ENCODE data around the gene FRMD4A.
"Not testable (repeated sequence)": the region's sequence is repeated elsewhere in the genome, so short reads cannot be mapped to it uniquely, and the experiment has no call there.

FRMD4A gene

DNA sequence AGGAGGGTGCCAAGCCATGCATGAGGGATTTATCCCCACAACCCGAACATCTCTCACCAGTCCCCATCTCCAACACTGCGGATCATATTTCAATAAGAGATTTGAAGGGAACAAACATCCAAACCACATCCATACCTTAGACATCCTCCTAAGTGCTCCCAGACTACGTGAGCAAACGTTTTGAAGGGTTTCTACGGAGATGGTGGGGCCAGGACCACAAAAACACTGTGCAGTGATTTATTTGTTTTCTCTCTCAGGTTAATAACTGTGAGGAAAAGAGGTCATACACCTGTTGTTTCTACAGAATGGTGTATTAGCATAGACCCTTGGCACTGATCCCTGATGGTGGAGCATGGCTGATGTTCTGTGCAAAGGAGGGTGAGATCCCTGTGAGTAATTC is 277.8 kb downstream of the FRMD4A start:
- DNase-seq (ENCODE audit: low read depth): no peak

DNA sequence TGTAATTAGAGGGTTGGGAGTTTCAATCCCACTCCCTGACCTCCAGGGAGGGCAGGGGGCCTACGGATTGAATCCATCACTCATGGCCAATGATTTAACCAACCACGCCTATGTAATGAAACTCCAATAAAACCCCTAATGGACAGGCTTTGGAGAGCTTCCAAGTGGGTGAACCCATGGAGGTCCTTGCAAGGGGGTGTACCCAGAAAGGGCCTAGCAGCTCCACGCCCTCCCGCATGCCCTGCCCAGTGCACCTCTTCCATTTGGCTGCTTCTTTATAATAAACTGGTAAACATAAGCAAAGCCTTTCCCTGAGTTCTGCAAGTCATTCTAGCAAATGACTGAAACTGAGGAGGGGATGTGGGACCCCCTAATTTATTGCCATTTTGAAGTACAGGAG is 280.1 kb downstream of the FRMD4A start:
- no peak for DNase-seq (ENCODE audit: low read depth)

DNA sequence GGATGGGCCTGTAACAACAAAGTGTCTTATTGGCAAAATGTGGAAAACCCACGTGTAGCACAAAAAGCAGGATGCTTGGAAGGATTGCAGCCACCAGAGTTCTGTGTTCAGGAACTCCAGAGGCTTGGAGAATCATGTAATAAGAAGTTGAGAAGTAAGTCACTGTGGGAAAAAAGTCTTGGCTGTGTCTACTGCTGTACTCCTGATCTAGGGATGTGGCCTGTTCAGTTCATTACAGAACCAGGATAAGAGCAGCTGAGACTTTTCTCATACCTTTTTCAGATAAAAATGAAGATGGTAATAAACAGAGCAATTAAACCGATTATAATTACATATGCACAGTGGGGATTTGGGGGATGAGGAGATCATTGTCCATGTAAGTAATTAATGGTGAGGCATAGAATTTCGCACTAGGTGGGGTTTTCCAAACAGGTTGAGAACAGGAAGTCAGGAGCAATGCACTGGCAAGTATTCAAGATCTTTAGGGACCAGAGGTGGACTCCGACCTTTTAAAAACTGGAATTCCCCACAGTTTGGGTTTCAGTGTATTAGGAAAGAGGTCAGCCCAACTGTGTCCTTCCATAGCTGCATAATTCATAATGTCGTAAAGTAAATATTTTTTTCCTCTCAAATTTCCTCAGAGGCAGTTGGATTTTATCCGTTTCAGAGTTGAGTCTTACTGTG is 281.7 kb downstream of the FRMD4A start:
- no peak for DNase-seq (ENCODE audit: low read depth)

DNA sequence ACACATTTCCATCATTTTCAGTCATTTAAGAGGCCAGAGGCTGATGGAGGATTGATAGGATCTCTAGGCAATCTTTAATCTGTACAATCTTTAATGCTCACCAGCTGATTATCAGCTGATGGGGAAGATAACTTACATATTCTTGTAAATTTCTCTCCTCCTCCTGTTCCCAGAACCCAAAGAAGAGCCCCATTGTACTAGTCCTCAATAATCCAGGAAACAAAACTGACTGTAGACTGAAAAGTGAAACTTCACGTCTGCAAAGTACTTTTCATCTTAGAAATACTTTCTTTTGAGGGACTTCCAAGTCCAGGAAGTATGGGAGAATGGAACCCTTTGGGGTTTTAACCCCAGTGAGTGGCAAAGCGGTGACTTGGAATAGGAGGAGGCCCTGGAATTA is 283.3 kb downstream of the FRMD4A start:
- DNase-seq (ENCODE audit: low read depth): no peak

DNA sequence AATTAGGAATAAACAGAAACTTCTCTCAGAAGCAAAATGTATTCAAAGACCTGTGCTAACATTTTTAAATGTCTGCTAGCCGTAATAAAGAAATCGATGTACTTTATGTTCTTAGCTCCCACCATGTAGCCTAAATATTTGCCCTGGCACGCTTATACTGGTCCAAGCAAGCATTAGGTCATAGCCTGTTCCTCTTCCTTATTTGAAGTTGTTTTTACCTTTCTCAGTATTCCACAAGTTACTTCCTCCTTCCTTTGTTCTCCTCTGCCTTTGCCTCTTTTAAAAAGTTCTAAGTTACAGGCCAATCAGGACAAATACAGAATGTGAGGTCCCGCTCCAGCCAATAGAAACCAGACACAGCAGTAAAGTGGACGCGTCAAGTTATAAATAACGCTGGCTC is 288.7 kb downstream of the FRMD4A start:
- not testable (repeated sequence) for DNase-seq (ENCODE audit: low read depth)

DNA sequence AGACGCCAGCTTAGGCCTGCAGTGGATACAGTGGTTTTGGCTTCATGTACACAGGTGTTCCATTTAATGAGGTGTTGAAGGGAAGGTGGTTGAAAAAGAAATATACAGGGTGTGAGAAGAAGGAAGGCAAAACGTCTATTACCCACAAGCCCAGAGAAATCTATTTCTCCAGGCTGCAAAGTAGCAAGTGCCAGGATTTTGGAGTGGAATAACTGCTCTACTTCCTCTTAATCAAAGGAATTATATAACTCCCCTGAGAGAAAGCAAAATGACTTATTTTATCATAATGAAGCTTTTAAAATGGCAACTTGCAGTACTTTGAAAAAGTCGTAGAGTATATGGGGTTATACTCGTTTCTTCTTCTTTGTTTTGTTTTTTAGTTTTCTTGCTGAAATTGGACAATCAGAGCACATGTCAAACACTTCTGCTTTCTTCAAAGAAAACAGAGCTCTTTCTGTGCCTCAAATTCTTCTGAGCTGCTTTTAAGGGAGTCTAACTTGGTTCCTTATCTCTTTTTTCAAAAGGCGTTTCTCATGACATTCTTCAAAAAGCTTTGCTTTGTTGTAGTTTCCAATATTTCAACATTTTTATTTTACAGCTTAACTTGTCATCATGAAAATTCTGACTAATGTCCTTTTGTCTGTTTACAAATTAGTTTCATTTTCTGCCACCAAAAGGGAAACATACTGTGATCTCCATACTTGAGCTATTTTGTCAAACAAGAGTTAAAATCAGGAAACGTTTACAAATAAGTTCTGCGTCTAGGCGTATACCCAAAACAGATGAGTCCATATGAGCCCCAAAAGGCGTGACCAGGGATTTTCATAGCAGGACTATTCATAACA is 289.7 kb downstream of the FRMD4A start:
- no peak for DNase-seq (ENCODE audit: low read depth)

DNA sequence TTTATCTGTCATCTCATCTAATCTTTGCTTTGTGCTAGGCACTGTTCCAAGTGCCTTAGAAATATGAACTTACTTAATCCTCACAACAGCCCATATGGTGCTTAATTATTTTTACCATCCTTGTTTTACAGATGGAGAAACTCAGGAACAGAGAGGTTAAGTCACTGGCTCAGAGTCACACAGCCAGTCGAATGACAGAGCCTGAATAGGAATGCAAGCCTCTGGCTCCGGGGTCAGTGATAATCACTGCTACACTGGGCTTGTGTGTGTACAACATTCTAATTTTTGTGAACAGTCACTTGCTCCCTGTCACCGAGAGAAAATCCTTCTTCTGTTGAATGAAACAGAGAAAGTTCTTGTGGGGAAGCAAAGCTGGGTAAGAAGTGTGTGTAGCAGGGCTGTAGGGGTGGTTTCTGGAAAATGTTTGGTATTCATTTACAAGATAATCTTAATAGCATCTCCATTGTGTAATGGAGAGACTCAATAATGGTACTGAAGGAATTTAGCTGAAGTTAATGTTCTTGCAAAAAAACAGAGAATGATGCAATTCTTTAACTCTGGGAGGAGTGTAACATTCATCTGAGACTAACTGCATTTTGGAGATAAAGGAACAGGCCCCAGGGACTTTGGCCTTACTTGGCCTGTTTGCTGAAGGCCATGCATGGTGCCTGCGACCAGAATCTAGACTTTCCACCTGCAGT is 290.6 kb downstream of the FRMD4A start:
- DNase-seq (ENCODE audit: low read depth): no peak

DNA sequence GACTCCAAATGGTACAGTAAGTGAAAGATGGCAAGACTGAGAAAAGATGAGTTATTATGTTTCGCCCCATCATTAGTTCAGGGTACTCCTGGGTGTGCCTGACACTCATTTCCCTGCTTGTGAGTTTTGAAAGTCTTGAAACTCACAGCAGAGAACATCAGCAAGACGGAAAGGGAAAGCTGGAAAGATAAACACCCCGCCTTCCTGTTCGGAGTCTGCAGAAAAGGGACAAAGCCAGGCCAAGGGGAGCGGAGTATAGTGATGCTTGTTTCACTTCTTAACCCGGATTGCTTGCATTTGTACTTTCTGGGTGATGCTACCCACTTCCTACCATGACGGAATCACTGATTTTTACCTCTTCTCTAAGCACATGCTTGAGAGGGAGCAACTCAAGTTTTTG is 294.5 kb downstream of the FRMD4A start:
- DNase-seq (ENCODE audit: low read depth): no peak

DNA sequence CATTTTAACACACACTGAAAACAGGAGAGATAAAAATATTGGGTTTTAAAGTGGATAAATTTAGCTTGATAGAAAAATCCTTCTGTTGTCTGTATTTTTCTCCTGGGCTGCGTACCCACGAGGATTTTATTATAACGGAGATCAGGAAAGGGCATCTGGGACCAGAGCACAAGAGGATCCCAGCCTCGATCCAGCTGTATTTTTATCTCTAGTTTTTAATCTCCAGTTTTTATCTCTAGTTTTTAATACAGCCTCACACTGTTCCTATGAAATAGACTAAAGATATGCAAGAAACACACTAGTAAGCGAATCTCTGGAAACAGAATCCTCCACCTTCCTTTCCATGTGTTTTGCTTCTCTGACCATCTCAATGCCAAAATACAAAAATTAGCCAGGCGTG is 295.2 kb downstream of the FRMD4A start:
- no peak for DNase-seq (ENCODE audit: low read depth)

DNA sequence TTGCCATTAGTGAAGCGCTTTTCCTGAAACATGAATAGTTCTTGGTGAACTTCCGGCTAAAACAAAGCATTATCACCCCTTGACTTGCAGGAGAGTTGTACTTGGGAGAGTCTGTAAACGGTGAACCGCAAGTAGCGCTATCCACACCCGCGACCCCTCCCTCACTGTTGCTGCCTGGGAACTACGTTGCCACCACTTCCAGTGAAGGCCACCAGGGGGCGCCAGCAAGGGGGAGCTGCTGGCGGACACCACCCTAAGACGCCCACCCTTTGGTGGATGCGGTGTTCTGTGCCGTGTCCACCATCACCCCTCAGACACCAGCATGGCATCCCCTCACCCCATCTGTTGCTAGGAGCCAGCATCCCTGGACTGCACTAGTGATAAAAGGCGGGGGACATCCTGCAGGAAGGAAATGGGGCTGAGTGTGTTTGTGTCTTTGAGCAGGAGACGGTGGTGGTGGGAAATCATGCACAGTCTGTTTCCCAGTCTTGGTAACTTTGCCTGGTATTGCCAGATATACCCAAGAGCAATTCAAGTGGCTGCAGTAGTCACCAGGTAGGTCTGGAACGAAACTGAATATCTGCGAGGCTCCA is 298.2 kb downstream of the FRMD4A start:
- peak; percentile 28 for DNase-seq (ENCODE audit: low read depth)

DNA sequence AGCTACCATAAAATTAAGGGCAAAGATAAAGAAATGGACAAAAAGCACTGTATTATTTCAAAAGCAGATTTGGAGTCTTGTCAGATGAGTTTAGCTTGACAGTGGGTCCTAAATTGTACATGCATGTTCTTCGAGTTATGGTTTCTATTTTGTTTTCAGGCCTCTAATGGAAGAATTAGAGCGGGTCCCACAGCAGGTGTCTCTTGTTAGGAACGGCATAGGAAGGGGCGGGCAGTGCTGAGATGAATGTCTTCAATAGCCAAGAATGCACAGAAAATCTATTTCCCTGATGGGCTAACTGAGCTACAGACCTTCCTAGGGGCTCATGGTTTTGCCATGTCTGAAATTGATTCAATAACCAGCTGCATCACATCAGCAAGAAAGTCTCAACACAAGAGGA is 304.4 kb downstream of the FRMD4A start:
- DNase-seq (ENCODE audit: low read depth): no peak

DNA sequence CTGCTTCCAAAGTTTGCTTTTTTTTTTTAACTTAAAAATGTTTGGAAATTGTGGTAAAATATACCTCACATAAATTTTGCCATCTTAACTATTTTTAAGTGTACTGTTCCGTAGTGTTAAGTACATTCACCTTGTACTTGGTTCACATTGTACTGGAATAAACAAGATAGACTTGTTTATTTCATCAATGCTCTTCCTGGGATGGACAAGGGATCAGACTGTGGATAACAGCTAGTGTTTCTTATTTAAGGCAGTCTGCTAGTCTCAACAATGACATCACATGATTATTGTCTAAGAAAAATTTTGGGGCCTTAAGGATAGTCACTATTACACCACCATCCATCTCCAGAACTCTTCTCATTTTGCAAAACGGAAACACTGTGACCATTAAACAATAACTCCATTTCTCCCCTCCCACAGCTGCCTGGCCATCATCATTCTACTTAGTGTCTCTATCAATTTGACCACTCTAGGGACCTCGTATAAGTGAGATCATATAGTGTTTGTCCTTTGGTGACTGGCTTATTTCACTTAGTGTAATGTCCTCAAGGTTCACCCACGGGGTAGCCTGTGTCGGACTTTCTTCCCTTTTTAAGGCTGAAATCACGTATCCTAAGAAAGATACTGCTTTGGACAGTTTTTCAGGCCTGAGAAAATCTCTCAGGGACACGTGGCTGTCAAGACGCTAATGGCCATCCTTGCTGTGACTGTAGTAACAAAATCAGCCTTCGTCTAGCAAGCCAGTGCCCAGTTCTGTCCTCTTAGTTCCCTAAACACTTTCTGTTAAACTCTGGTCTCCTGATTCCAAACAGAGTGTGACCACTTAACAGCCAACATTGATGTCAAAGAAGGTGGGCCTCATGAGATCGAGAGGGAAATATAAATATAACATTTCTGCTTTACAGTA is 305.2 kb downstream of the FRMD4A start:
- DNase-seq (ENCODE audit: low read depth): no peak

DNA sequence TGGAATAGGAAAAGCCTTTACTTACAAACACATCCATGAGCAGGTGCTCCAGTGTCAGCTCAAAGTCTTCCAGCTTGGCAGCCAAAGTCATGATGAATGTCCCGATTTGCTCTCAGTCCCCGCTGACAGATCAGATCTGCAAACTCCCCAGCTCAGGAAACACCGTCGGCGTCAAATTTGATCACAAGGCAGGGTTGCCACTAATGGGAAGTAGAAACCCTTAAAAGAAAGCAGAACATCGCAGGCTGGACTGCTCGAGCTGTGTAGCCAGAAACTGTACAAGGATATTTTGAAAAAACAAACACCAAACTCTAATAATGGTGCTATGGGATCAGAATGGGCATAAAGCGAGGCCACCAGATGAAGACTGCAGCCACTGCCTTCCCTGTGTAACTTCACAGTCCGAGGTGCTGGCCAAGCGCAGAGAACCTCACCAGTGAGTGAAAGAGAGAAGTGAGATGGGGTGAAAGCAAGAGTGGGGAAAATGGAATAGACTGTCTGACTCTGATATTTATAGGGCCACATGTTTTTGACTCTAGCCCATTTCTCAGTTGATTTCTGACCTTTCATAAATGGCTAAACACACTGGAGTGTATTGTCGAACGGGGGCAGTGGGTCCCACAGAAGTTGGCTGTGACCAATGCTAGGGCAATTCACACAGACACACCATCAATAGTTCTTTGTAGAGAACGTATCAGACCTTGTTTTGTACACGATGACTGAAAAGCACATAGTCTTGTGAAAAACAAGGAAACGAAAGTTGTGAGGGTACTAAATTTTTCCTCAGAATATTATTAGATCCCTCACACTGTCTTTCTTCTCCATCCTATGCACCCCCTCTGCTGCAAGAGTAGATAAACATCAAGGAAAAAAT is 306.2 kb downstream of the FRMD4A start:
- no peak for DNase-seq (ENCODE audit: low read depth)

DNA sequence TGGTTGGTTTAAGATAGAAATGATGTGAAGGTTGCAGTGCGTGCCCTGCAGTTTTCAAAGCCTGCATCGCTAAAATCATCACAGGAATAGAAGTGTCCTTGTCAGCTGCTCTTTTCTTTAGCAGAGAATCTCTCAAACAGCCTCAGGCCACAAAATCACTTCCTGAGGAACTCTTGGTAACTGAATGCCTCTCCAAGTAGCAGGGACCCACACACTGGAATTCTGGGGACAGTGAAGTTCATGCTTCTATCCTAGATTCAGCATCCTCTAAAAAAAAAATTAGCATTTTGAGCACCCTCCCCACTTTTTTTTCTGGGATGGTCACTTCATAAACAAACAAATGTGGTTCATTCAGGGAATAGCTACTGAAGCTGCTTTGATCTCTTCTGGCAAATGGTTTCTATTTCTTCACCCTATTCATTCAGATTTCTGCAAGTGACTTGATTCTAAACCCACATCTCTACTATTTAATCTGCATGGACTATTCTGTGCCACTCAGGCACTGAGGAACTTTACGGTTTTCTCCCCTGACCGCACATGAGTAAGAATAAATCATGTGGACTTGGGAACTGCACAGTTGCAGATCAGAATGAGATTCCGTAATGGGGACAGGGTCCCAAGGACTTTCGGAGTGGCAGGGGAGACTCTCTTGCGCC is 306.9 kb downstream of the FRMD4A start:
- no peak for DNase-seq (ENCODE audit: low read depth)

DNA sequence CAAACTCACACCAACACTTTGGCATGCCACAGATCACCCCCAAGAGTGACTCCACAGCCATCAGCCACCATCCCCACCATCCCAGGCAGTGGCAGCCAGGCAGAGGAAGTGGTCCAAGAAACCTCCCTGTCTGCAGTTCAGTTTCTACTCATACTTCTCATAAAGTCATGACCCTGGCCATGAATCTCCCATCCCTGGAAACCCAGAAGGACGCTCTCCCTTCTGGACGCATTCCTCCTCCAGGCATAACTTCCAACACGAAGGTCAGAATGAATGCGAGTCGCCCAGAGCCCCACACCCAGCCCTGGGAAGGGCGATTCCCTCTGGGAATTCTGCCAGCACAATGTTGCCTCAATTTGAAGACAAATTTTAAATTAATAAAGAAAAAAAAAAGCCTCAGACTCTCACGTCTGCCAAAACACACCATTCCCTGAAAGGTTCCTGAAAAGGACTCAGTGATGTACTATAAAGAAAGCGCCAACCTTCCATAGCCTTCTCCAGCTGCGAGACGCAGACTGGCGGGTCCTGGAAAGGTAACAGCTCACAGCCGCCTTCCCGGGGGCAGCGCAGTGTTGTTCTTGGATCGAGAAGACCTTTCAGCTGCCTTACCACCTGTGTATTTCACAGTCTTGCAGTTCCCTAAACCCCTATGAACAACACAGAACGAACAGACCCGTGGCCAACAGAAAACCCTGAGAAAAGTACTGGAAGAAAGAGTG is 307.6 kb downstream of the FRMD4A start:
- DNase-seq (ENCODE audit: low read depth): no peak

DNA sequence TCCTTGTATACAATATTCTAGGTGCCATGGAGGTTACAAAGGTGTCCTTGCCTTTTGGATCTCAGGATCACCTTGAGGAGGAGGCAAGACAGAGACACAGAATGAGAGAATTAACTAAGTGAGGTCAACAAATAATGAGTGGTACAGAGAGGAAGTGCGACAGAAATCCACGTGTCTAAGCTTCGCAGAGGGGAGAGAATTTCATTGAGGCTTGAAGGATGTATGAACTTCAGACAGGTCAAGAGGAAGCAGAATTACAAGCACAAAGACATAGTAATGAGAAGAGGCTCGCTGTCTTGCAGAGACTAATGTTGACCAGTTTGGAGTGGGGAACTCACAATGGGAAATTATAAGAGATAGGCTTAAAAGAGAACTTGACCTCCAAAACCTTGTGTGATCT is 308.7 kb downstream of the FRMD4A start:
- no peak for DNase-seq (ENCODE audit: low read depth)

DNA sequence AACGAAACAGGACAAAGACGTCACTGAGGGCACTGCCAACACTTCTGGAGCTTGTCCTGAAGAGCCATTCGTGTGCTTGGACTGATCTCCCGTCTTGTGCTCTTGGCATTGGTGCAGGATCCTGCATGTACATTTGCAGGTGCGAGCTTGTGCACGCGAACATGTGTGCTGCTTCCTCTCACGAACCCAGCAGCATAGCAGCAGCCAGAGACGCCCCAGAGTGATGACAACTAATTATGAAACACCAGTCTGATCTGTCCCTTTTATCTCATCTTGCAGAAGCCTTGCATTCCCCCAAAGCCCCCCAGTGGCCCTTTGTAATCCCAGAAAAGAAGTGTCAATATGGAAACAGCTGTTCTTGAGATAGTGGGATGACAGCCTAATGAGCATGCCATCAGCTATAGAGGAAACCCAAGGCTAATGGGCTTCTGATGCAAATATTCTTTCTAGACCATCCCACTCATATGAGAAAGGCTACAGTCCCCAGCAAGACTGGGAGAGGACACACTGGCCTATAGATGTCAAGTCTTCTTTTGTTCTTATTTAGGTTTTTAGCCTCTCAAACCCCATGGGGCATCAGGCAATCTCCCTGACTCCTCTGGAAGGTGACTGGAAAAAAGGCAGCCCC is 310.6 kb downstream of the FRMD4A start:
- no peak for DNase-seq (ENCODE audit: low read depth)

DNA sequence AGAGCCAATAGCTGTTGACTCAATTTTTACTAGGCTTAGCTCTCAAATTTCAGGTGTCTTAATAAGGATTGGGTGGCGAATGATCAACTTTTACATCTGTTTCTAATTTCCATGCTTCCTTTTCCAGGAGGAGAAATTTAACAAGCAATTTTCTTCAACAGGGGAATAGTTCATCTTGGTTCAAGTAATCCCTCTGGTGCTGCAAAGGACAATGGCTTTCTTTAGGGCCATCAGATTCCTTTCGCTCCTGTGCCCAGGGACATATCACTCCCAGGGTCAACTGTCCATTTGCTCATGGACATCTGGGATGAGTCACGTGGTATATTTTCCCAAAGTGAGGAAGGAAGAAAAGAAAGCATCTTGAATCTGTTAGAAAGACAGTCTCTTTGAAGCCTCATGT is 313.3 kb downstream of the FRMD4A start:
- DNase-seq (ENCODE audit: low read depth): no peak

DNA sequence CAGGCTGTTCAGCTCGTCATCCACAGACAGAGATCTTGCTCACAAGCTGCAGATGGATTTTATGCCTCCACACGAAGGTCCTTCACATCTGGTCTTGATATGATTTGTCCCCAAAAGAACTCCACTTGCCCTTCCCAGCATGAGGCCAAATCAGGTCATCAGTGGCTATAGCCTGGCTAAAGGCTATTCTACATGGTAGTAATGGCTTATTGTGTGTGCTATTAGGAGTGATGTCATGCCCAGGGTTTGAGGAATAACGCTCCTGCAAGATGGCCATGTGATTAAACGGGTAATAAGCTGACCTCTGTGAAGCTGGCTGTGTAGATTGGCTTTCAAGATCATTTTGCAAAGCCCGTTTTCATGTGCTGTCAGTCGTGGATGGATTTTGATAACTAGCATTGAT is 313.8 kb downstream of the FRMD4A start:
- DNase-seq (ENCODE audit: low read depth): no peak
